GM12865 (cell line): ENCODE results near the gene DAPK2.
A peak's percentile ranks its signal among the peaks of the same experiment; 100 is the strongest.

ENCODE experiments used
- DNase-seq: peaks from one replicate; pipeline ENCODE4 v3.0.0; 2010; ENCODE audit warnings: low read depth
- H3K4me3 ChIP-seq: 2 replicates; pipeline ENCODE4 v1.5.1; 2011; ENCODE audit warnings: mild to moderate bottlenecking, low read depth, low read length, control low read depth
- CTCF ChIP-seq: IDR thresholded peaks from 2 replicates; pipeline ENCODE4 v1.5.1; 2011; ENCODE audit warnings: low read length, control low read depth, low read depth, inconsistent platforms; ENCODE audit not compliant: insufficient read depth; ENCODE audit errors: missing control alignments

The DAPK2 gene

GRCh38 chr15:63987796-63988378 is 58.4 kb downstream of the DAPK2 start:
- peak; percentile 38 for DNase-seq
- TF ChIP-seq CTCF = no peak
- H3K4me3 ChIP-seq = no peak overlapping the region

- peak; percentile 93 for DNase-seq
- no peak for TF ChIP-seq CTCF
- no peak overlapping the region for H3K4me3 ChIP-seq
These were observed 59.4 kb downstream of the DAPK2 start for GRCh38 chr15:63986751-63987341.

- TF ChIP-seq CTCF = no peak
- DNase-seq = no peak
- no peak overlapping the region for H3K4me3 ChIP-seq
These were observed 60.1 kb downstream of the DAPK2 start for GRCh38 chr15:63986185-63986680.

- TF ChIP-seq CTCF = no peak
- no peak for DNase-seq
- no peak overlapping the region for H3K4me3 ChIP-seq
These were observed 60.8 kb downstream of the DAPK2 start for GRCh38 chr15:63985221-63986184.

- no peak for TF ChIP-seq CTCF
- no peak for DNase-seq
- no peak overlapping the region for H3K4me3 ChIP-seq
These were observed 62.0 kb downstream of the DAPK2 start for GRCh38 chr15:63984331-63984730.

- peak; percentile 28 for DNase-seq
- TF ChIP-seq CTCF = no peak
- H3K4me3 ChIP-seq = no peak overlapping the region
These were observed 63.1 kb downstream of the DAPK2 start for GRCh38 chr15:63983061-63983711.
